ENCODE measurements around the gene UVRAG. TPM values are rescaled to one million over a fixed set of nuclear protein-coding genes. Genes with fewer than 3 reads are reported as not detected.
A peak's percentile ranks its signal among the peaks of the same experiment; 100 is the strongest.

The UVRAG gene
- total RNA-seq, 3 donors from 2014 or later: 43.3 to 73.0 (median 48.9) TPM

- TF ChIP-seq CTCF (IDR thresholded peaks at IDR 0.05) (no peak), POLR2A (IDR thresholded peaks at IDR 0.05) (no peak), POLR2AphosphoS5 (IDR thresholded peaks at IDR 0.05) (no peak)
- no peaks in the 10 kb centered on the region for H3K36me3 ChIP-seq
- intact Hi-C loops (cut with DNase I; ENCODE audit: low total_unique reads): loop anchor here (5.0 kb wide), 1 partner anchor 242 kb away; no protein-coding TSS in a partner anchor
- H3K9me3 ChIP-seq: no peaks in the 10 kb centered on the region
- no peaks in the 10 kb centered on the region for H3K27me3 ChIP-seq
- no peaks in the 10 kb centered on the region for H3K4me1 ChIP-seq
- DNase-seq (ENCODE audit: low spot score in 2 of 2): no peak
- no peak overlapping the region for H3K27ac ChIP-seq
- no peak overlapping the region for H3K4me3 ChIP-seq
Measured at GRCh38 chr11:75859614-75860013, 44.6 kb downstream of the UVRAG start.

- intact Hi-C loops (cut with DNase I; ENCODE audit: low total_unique reads): loop anchor here (5.0 kb wide), 1 partner anchor 245 kb away; no protein-coding TSS in a partner anchor
Measured at GRCh38 chr11:75862437-75862836, 47.4 kb downstream of the UVRAG start.

GRCh38 chr11:75867778-75868374, 52.9 kb downstream of the UVRAG start:
- Histone ChIP-seq H3K36me3 (no peaks in the 10 kb centered on the region), H3K27me3 (no peaks in the 10 kb centered on the region), H3K27ac (no peak overlapping the region), H3K4me3 (no peak overlapping the region), H3K4me1 (peaks cover 0 to 9% of the 10 kb centered on the region in 2 donors), H3K9me3 (no peaks in the 10 kb centered on the region)
- intact Hi-C loops (cut with DNase I; ENCODE audit: low total_unique reads): loop anchor here (5.0 kb wide), 2 partner anchors 66 to 161 kb away; no protein-coding TSS in a partner anchor
- TF ChIP-seq CTCF (IDR thresholded peaks at IDR 0.05): peak; percentile 75 to 86 (median 82)
- no peak for TF ChIP-seq POLR2AphosphoS5 (IDR thresholded peaks at IDR 0.05)
- no peak for TF ChIP-seq POLR2A (IDR thresholded peaks at IDR 0.05)
- DNase-seq (ENCODE audit: low spot score in 2 of 2): no peak

More at GRCh38 chr11:75862437-75862836, 47.4 kb downstream of the UVRAG start:
- Histone ChIP-seq H3K4me1 (no peaks in the 10 kb centered on the region), H3K36me3 (no peaks in the 10 kb centered on the region), H3K4me3 (no peak overlapping the region), H3K27ac (no peak overlapping the region), H3K27me3 (no peaks in the 10 kb centered on the region), H3K9me3 (no peaks in the 10 kb centered on the region)
- TF ChIP-seq POLR2AphosphoS5 (IDR thresholded peaks at IDR 0.05) (no peak), CTCF (IDR thresholded peaks at IDR 0.05) (no peak), POLR2A (IDR thresholded peaks at IDR 0.05) (no peak)
- no peak for DNase-seq (ENCODE audit: low spot score in 2 of 2)

- no peak overlapping the region for H3K4me3 ChIP-seq
- TF ChIP-seq CTCF (IDR thresholded peaks at IDR 0.05): no peak
- no peak for TF ChIP-seq POLR2AphosphoS5 (IDR thresholded peaks at IDR 0.05)
- TF ChIP-seq POLR2A (IDR thresholded peaks at IDR 0.05): no peak
- intact Hi-C loops (cut with DNase I; ENCODE audit: low total_unique reads): loop anchor here (5.0 kb wide), 2 partner anchors 67 to 162 kb away; no protein-coding TSS in a partner anchor
- no peaks in the 10 kb centered on the region for H3K9me3 ChIP-seq
- H3K4me1 ChIP-seq: peaks cover 0 to 14% of the 10 kb centered on the region in 2 donors
- DNase-seq (ENCODE audit: low spot score in 2 of 2): no peak
- H3K27ac ChIP-seq: no peak overlapping the region
- no peaks in the 10 kb centered on the region for H3K27me3 ChIP-seq
- no peaks in the 10 kb centered on the region for H3K36me3 ChIP-seq
Measured at GRCh38 chr11:75868990-75869389, 54.0 kb downstream of the UVRAG start.

GRCh38 chr11:75869661-75870455, 54.8 kb downstream of the UVRAG start:
- Histone ChIP-seq H3K9me3 (no peaks in the 10 kb centered on the region), H3K4me1 (peaks cover 0 to 14% of the 10 kb centered on the region in 2 donors), H3K27ac (no peak overlapping the region), H3K4me3 (no peak overlapping the region), H3K27me3 (no peaks in the 10 kb centered on the region), H3K36me3 (no peaks in the 10 kb centered on the region)
- TF ChIP-seq POLR2A (IDR thresholded peaks at IDR 0.05) (no peak), POLR2AphosphoS5 (IDR thresholded peaks at IDR 0.05) (no peak)
- intact Hi-C loops (cut with DNase I; ENCODE audit: low total_unique reads): loop anchor here (5.0 kb wide), 2 partner anchors 68 to 163 kb away; no protein-coding TSS in a partner anchor
- no peak for DNase-seq (ENCODE audit: low spot score in 2 of 2)
